CD4-positive, CD25-positive, alpha-beta regulatory T cell (primary cell): ENCODE results near the gene ZNF618. TPM values are rescaled to one million over a fixed set of nuclear protein-coding genes. Genes with fewer than 3 reads are reported as not detected.

Experiments used
- ATAC-seq, 2 donors: fragments of 150-1000 bp; cut with Tn5 transposase; one replicate each; pipeline ENCODE4 v1.10.0; 2021; ENCODE audit warnings: low read depth in 2 of 2, moderate number of reproducible peaks in 2 of 2, moderate library complexity in 1 of 2
- DNase-seq, 3 donors: peaks; one replicate each; pipeline versions ENCODE4 v3.0.0 to v3.0.0-alpha.2; 2012 to 2022; ENCODE audit warnings: mixed read lengths in 1 of 3
- H3K27ac ChIP-seq: one replicate; pipeline ENCODE4 v1.7.0; 2013; ENCODE audit warnings: mild to moderate bottlenecking, low read length; ENCODE audit not compliant: insufficient read depth, poor library complexity, severe bottlenecking
- H3K27me3 ChIP-seq: one replicate; pipeline ENCODE4 v1.7.0; 2013; ENCODE audit warnings: low read length; ENCODE audit not compliant: control insufficient read depth, insufficient read depth
- H3K36me3 ChIP-seq: one replicate; pipeline ENCODE4 v1.7.0; 2013; ENCODE audit warnings: mild to moderate bottlenecking, low read length, moderate library complexity; ENCODE audit not compliant: control insufficient read depth, insufficient read depth
- H3K4me1 ChIP-seq: 2 replicates; pipeline ENCODE4 v1.7.0; 2013; ENCODE audit warnings: mild to moderate bottlenecking, low read length; ENCODE audit not compliant: insufficient read depth, control insufficient read depth, poor library complexity, severe bottlenecking
- H3K4me3 ChIP-seq: one replicate; pipeline ENCODE4 v1.7.0; 2013; ENCODE audit warnings: low read depth, mild to moderate bottlenecking, low read length, moderate library complexity
- H3K9me3 ChIP-seq, 2 experiments: 1 replicate in 1 of 2; 2 replicates in 1 of 2; pipeline ENCODE4 v1.7.0; 2013; ENCODE audit warnings: low read length in 2 of 2, mild to moderate bottlenecking in 1 of 2, moderate library complexity in 1 of 2; ENCODE audit not compliant: control insufficient read depth in 2 of 2
- H3K27ac Mint-ChIP-seq, 3 donors: one replicate each; pipeline ENCODE4 v1.8.0; 2020 to 2022; ENCODE audit warnings: mild to moderate bottlenecking in 3 of 3, mixed read lengths in 3 of 3, moderate library complexity in 2 of 3
- H3K27me3 Mint-ChIP-seq: one replicate; pipeline ENCODE4 v1.8.0; 2022; ENCODE audit warnings: mild to moderate bottlenecking, mixed read lengths
- H3K36me3 Mint-ChIP-seq: one replicate; pipeline ENCODE4 v1.8.0; 2020; ENCODE audit warnings: mixed read lengths
- H3K4me1 Mint-ChIP-seq, 4 donors: one replicate each; pipeline ENCODE4 v1.8.0; 2020 to 2022; ENCODE audit warnings: mixed read lengths in 4 of 4, mild to moderate bottlenecking in 1 of 4
- H3K4me3 Mint-ChIP-seq, 4 donors: one replicate each; pipeline ENCODE4 v1.8.0; 2020 to 2022; ENCODE audit warnings: mild to moderate bottlenecking in 4 of 4, mixed read lengths in 4 of 4, moderate library complexity in 3 of 4
- H3K9me3 Mint-ChIP-seq, 7 donors: one replicate each; pipeline ENCODE4 v1.8.0; 2020 to 2022; ENCODE audit warnings: mixed read lengths in 7 of 7, mild to moderate bottlenecking in 3 of 7, moderate library complexity in 2 of 7
- polyA plus RNA-seq, 4 donors: library from polyadenylated mRNA; unstranded; fragments of 300-500 nt; fragmentation: Illumina TruSeq; gene quantifications; one replicate each; pipeline ENCODE4 v1.2.3, GENCODE V29; 2021
- total RNA-seq: library from RNA; stranded (reverse); gene quantifications from one replicate; pipeline ENCODE4 v1.2.3, GENCODE V29; 2022

ZNF618 gene
- total and polyA plus RNA-seq, 5 donors from 2014 or later: 0.86 TPM; not detected in 4

GRCh38 chr9:113940077-113940476, 64.0 kb downstream of the ZNF618 start:
- H3K27ac ChIP-seq: no peak overlapping the region
- H3K4me1 ChIP-seq: no peaks in the 10 kb centered on the region
- no peaks in the 10 kb centered on the region for H3K36me3 ChIP-seq
- Mint-ChIP-seq H3K36me3 (no peaks in the 10 kb centered on the region), H3K4me1 (peaks cover 0 to 2% (median 0%) of the 10 kb centered on the region in 4 donors), H3K27me3 (no peaks in the 10 kb centered on the region), H3K9me3 (peaks cover 0 to 1% (median 0%) of the 10 kb centered on the region in 7 donors), H3K27ac (no peak overlapping the region), H3K4me3 (no peak overlapping the region)
- H3K4me3 ChIP-seq: no peak overlapping the region
- H3K9me3 ChIP-seq: no peaks in the 10 kb centered on the region
- ATAC-seq: no peak
- no peaks in the 10 kb centered on the region for H3K27me3 ChIP-seq
- no peak for DNase-seq

DNA sequence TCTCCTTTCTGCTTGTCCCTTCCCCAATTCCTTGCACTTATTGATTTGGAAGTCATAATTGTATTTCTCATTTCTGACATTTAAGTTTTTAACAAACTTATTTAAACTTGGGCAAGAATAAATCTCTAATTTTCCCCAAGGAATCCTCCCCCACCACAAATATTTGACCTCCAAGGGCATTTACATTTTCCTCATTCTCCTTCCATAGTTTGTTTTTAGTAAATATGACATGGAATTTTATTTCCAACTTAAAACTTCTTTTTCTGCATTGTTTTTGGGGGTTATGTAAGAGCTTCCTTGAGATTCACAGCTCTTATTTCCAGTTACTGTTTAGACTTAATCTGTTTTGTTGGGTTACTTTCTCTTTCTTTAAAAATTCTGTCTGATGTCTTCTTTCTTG, 64.9 kb downstream of the ZNF618 start:
- no peaks in the 10 kb centered on the region for H3K36me3 Mint-ChIP-seq
- no peaks in the 10 kb centered on the region for H3K27me3 Mint-ChIP-seq
- H3K4me1 Mint-ChIP-seq: peaks cover 0 to 2% (median 0%) of the 10 kb centered on the region in 4 donors
- ATAC-seq: no peak
- no peak overlapping the region for H3K4me3 ChIP-seq
- H3K4me1 ChIP-seq: no peaks in the 10 kb centered on the region
- H3K9me3 ChIP-seq: no peaks in the 10 kb centered on the region
- H3K36me3 ChIP-seq: no peaks in the 10 kb centered on the region
- no peak overlapping the region for H3K27ac Mint-ChIP-seq
- peaks cover 0 to 5% (median 0%) of the 10 kb centered on the region in 7 donors for H3K9me3 Mint-ChIP-seq
- no peak for DNase-seq
- no peak overlapping the region for H3K27ac ChIP-seq
- no peaks in the 10 kb centered on the region for H3K27me3 ChIP-seq
- no peak overlapping the region for H3K4me3 Mint-ChIP-seq

GRCh38 chr9:113941526-113941925, 65.4 kb downstream of the ZNF618 start:
- no peaks in the 10 kb centered on the region for H3K4me1 ChIP-seq
- H3K36me3 ChIP-seq: no peaks in the 10 kb centered on the region
- no peaks in the 10 kb centered on the region for H3K9me3 ChIP-seq
- H3K27me3 ChIP-seq: no peaks in the 10 kb centered on the region
- no peak overlapping the region for H3K27ac ChIP-seq
- H3K4me3 ChIP-seq: no peak overlapping the region
- Mint-ChIP-seq H3K36me3 (no peaks in the 10 kb centered on the region), H3K9me3 (peaks cover 0 to 5% (median 0%) of the 10 kb centered on the region in 7 donors), H3K4me1 (peaks cover 0 to 2% (median 0%) of the 10 kb centered on the region in 4 donors), H3K27me3 (no peaks in the 10 kb centered on the region), H3K27ac (no peak overlapping the region), H3K4me3 (no peak overlapping the region)
- no peak for ATAC-seq
- no peak for DNase-seq

GRCh38 chr9:113943112-113944009, 67.3 kb downstream of the ZNF618 start:
- DNase-seq (no peak), ATAC-seq (no peak)
- Mint-ChIP-seq H3K4me1 (peaks cover 0 to 2% (median 0%) of the 10 kb centered on the region in 4 donors), H3K9me3 (peaks cover 0 to 5% (median 0%) of the 10 kb centered on the region in 7 donors), H3K27me3 (no peaks in the 10 kb centered on the region), H3K4me3 (no peak overlapping the region), H3K27ac (no peak overlapping the region), H3K36me3 (no peaks in the 10 kb centered on the region)
- no peaks in the 10 kb centered on the region for H3K27me3 ChIP-seq
- no peaks in the 10 kb centered on the region for H3K36me3 ChIP-seq
- H3K27ac ChIP-seq: no peak overlapping the region
- H3K4me1 ChIP-seq: no peaks in the 10 kb centered on the region
- H3K4me3 ChIP-seq: no peak overlapping the region
- no peaks in the 10 kb centered on the region for H3K9me3 ChIP-seq

GRCh38 chr9:113945784-113946183, 69.7 kb downstream of the ZNF618 start:
- ATAC-seq: no peak
- no peak overlapping the region for H3K4me3 Mint-ChIP-seq
- Histone ChIP-seq H3K36me3 (no peaks in the 10 kb centered on the region), H3K4me3 (no peak overlapping the region), H3K4me1 (no peaks in the 10 kb centered on the region), H3K27me3 (no peaks in the 10 kb centered on the region), H3K27ac (no peak overlapping the region), H3K9me3 (no peaks in the 10 kb centered on the region)
- peaks cover 0 to 2% (median 0%) of the 10 kb centered on the region in 4 donors for H3K4me1 Mint-ChIP-seq
- no peak overlapping the region for H3K27ac Mint-ChIP-seq
- no peaks in the 10 kb centered on the region for H3K27me3 Mint-ChIP-seq
- H3K9me3 Mint-ChIP-seq: peaks cover 0 to 5% (median 0%) of the 10 kb centered on the region in 7 donors
- no peaks in the 10 kb centered on the region for H3K36me3 Mint-ChIP-seq
- DNase-seq: no peak

DNA sequence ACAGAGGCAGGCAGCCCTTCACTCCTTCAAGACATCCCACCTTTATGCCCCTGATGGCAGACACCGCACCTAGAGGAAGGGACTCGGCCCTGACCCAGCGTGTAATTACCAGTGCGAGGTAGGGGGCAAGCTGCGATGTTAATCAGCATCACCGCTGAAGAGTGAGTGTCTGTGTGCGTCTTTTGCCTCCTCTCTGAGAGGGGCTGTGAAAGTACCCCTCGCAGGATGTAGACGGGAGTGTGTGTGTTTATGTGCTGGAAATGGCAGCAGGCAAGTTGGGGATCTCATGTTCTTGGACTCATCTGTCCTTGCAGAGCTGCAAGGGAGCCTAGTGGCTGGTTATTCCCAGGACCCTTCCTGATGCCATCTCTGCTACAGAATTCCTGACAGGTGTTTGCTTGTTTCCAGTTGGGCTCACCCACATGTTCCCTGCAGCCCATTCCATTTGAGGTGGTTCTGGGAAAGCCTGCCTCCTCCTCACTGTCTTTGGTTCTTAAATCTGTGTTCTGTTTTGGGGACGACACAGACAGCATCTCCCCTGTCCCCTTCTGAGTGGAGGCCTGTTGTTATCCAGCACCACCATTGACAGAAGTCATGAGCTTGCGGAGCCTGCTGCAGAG, 70.5 kb downstream of the ZNF618 start:
- H3K4me3 ChIP-seq: no peak overlapping the region

GRCh38 chr9:113947941-113948340, 71.8 kb downstream of the ZNF618 start:
- no peaks in the 10 kb centered on the region for H3K4me1 Mint-ChIP-seq
- no peak overlapping the region for H3K4me3 Mint-ChIP-seq
- H3K9me3 Mint-ChIP-seq: peaks cover 0 to 5% (median 0%) of the 10 kb centered on the region in 7 donors
- Histone ChIP-seq H3K9me3 (no peaks in the 10 kb centered on the region), H3K27me3 (no peaks in the 10 kb centered on the region), H3K4me1 (no peaks in the 10 kb centered on the region), H3K36me3 (no peaks in the 10 kb centered on the region), H3K4me3 (no peak overlapping the region), H3K27ac (no peak overlapping the region)
- DNase-seq (no peak), ATAC-seq (no peak)
- H3K27ac Mint-ChIP-seq: no peak overlapping the region
- no peaks in the 10 kb centered on the region for H3K36me3 Mint-ChIP-seq
- H3K27me3 Mint-ChIP-seq: no peaks in the 10 kb centered on the region

More for the DNA sequence above, 70.5 kb downstream of the ZNF618 start:
- Histone ChIP-seq H3K36me3 (no peaks in the 10 kb centered on the region), H3K27ac (no peak overlapping the region), H3K9me3 (no peaks in the 10 kb centered on the region), H3K4me1 (no peaks in the 10 kb centered on the region), H3K27me3 (no peaks in the 10 kb centered on the region)
- ATAC-seq: no peak
- Mint-ChIP-seq H3K4me3 (no peak overlapping the region), H3K4me1 (peaks cover 0 to 2% (median 0%) of the 10 kb centered on the region in 4 donors), H3K36me3 (no peaks in the 10 kb centered on the region), H3K27ac (no peak overlapping the region), H3K9me3 (peaks cover 0 to 5% (median 0%) of the 10 kb centered on the region in 7 donors), H3K27me3 (no peaks in the 10 kb centered on the region)
- no peak for DNase-seq
